Esophagus squamous epithelium (tissue), 5 donors: ENCODE measurements around the gene KDELR3. TPM values are rescaled to one million over a fixed set of nuclear protein-coding genes. Genes with fewer than 3 reads are reported as not detected.

Experiments
- DNase-seq: peaks from one replicate; lab custom pipeline; 2025; lab: John Stamatoyannopoulos, UW
- H3K27ac ChIP-seq, 4 donors: fragments of 200-600 bp; sonication (generic); one replicate each; pipeline ENCODE4 v1.5.1; 2016 to 2019; ENCODE audit warnings: mild to moderate bottlenecking in 1 of 4
- H3K27me3 ChIP-seq, 4 donors: fragments of 200-600 bp; sonication (generic); 1 replicate in 3 of 4; 2 replicates in 1 of 4; pipeline versions ENCODE4 v1.5.1 to v1.6.0; 2017 to 2021; ENCODE audit warnings: antibody characterized with exemption in 1 of 4
- H3K36me3 ChIP-seq, 3 donors: fragments of 200-600 bp; sonication (generic); one replicate each; pipeline ENCODE4 v1.5.1; 2016 to 2019
- H3K4me1 ChIP-seq, 3 donors: fragments of 200-600 bp; sonication (generic); one replicate each; pipeline ENCODE4 v1.5.1; 2017 to 2019
- H3K4me3 ChIP-seq, 4 donors: fragments of 200-600 bp; sonication (generic); 1 replicate in 3 of 4; 2 replicates in 1 of 4; pipeline ENCODE4 v1.5.1; 2016 to 2019; ENCODE audit warnings: mild to moderate bottlenecking in 2 of 4, moderate library complexity in 1 of 4
- H3K9me3 ChIP-seq, 3 donors: fragments of 200-600 bp; sonication (generic); one replicate each; pipeline ENCODE4 v1.5.1; 2016 to 2019
- POLR2A ChIP-seq, 4 donors: fragments of 450-650 bp; IDR thresholded peaks; one replicate each; pipeline ENCODE4 v1.6.1; 2017; ENCODE audit warnings: antibody characterized with exemption in 4 of 4, mild to moderate bottlenecking in 4 of 4, moderate library complexity in 3 of 4
- WGBS, 2 donors: methylation state at CpG; one replicate each; pipeline ENCODE4 v1.1.5; 2018; 5-methylcytosine and 5-hydroxymethylcytosine counted together
- intact Hi-C: fragments of 100-400 bp; cut with DNase I; formaldehyde crosslinking; loops from one replicate; pipeline ENCODE4 v1.15.0; 2022
- total RNA-seq, 4 donors: library from RNA; depleted of rRNA; stranded (reverse); fragments of >200 nt; gene quantifications; one replicate each; pipeline ENCODE4 v1.1.0, GENCODE V29; 2016
- TF ChIP-seq, protein P1 (sequence below), 6 experiments: fragments of 450-650 bp in 4 of 6; fragments of 200-600 bp in 2 of 6; sonication (generic) in 2 of 6; IDR thresholded peaks; one replicate each; pipeline ENCODE4 v1.5.1; 2016 to 2019; ENCODE audit warnings: antibody characterized with exemption in 6 of 6, mild to moderate bottlenecking in 4 of 6, moderate library complexity in 4 of 6
- donor health status: DM: yes; HTN: yes; CAD: no.

The KDELR3 gene
- total RNA-seq, 4 donors from 2014 or later: 1.1 to 9.6 (median 1.9) TPM

DNA sequence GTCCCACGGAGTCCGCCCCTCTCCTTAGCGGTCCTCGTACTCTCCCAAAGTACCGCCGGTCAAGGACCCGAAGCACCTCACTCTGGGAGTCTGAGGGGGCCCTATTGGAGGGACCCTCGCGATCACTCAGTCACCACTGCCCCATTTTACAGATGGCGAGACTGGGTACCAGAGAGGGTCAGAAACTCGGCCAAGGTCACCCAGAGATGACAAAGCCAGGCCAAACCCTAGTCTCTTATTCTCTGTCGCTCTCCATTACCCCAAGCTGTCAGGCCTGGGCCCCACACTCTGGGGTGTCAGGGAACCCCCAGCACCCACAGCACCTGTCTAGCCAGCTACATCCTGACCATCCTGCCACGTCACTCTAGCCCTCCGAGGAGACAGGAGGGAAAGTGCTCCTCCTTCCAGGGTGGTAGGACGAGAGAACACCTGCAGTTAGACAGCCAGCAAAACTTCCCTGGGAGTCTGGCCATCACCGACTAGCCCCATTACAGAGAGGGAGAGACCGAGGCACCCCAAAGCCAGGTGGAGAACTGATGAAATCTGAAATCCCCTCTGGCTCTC lies 11.5 kb upstream of the KDELR3 start:
- Histone ChIP-seq H3K27ac (no peak overlapping the region), H3K27me3 (peaks cover 9 to 100% (median 13%) of the 10 kb centered on the region in 4 donors), H3K4me1 (peaks cover 3 to 30% (median 20%) of the 10 kb centered on the region in 3 donors), H3K9me3 (no peaks in the 10 kb centered on the region), H3K4me3 (peak overlapping the region in 2 of 4 donors; percentile 50 to 67), H3K36me3 (no peaks in the 10 kb centered on the region)
- DNase-seq: no peak
- 54 to 82% methylated on average over 3 to 4 of the region's 17 CpGs for WGBS, 2 donors
- TF ChIP-seq, protein P1, sequence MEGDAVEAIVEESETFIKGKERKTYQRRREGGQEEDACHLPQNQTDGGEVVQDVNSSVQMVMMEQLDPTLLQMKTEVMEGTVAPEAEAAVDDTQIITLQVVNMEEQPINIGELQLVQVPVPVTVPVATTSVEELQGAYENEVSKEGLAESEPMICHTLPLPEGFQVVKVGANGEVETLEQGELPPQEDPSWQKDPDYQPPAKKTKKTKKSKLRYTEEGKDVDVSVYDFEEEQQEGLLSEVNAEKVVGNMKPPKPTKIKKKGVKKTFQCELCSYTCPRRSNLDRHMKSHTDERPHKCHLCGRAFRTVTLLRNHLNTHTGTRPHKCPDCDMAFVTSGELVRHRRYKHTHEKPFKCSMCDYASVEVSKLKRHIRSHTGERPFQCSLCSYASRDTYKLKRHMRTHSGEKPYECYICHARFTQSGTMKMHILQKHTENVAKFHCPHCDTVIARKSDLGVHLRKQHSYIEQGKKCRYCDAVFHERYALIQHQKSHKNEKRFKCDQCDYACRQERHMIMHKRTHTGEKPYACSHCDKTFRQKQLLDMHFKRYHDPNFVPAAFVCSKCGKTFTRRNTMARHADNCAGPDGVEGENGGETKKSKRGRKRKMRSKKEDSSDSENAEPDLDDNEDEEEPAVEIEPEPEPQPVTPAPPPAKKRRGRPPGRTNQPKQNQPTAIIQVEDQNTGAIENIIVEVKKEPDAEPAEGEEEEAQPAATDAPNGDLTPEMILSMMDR (IDR thresholded peaks at IDR 0.05): no peak
- no peak for TF ChIP-seq POLR2A (IDR thresholded peaks at IDR 0.05)
- intact Hi-C loops: no loop called here

GRCh38 chr22:38456841-38457699 lies 10.8 kb upstream of the KDELR3 start:
- 73 to 79% methylated on average over 14 of the region's 14 CpGs for WGBS, 2 donors
- Histone ChIP-seq H3K27me3 (peaks cover 9 to 100% (median 13%) of the 10 kb centered on the region in 4 donors), H3K36me3 (no peaks in the 10 kb centered on the region), H3K4me3 (no peak overlapping the region), H3K27ac (no peak overlapping the region), H3K4me1 (peaks cover 8 to 37% (median 20%) of the 10 kb centered on the region in 3 donors), H3K9me3 (no peaks in the 10 kb centered on the region)
- TF ChIP-seq POLR2A (IDR thresholded peaks at IDR 0.05): no peak
- intact Hi-C loops: no loop called here
- no peak for DNase-seq

DNA sequence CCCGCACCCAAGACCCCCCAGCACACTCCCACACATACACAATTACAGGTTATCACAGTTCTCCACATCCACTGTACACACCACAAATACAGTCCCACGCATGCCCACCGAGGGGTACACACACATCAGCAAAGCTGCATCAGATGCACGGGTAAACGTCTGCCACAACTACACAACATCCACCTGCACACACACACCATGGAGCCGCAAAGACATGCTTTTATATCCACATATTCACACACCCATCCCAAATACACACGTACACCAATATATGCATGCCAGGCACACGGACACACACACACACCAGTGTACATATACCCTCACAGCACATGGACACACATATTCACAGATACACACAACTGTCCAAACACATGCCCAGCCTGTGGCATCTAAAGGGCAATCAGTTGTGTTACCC lies 7.5 kb upstream of the KDELR3 start:
- no peak overlapping the region for H3K27ac ChIP-seq
- no peak overlapping the region for H3K4me3 ChIP-seq
- 40 to 47% methylated on average over 4 to 7 of the region's 8 CpGs for WGBS, 2 donors
- peaks cover 0 to 93% (median 5%) of the 10 kb centered on the region in 4 donors for H3K27me3 ChIP-seq
- no peaks in the 10 kb centered on the region for H3K9me3 ChIP-seq
- TF ChIP-seq, protein P1 (IDR thresholded peaks at IDR 0.05): no peak
- TF ChIP-seq POLR2A (IDR thresholded peaks at IDR 0.05): no peak
- DNase-seq: no peak
- intact Hi-C loops: no loop called here
- H3K4me1 ChIP-seq: peaks cover 5 to 19% (median 8%) of the 10 kb centered on the region in 3 donors
- H3K36me3 ChIP-seq: no peaks in the 10 kb centered on the region

GRCh38 chr22:38461057-38461413 lies 6.9 kb upstream of the KDELR3 start:
- TF ChIP-seq, protein P1 (IDR thresholded peaks at IDR 0.05): no peak
- TF ChIP-seq POLR2A (IDR thresholded peaks at IDR 0.05): no peak
- Histone ChIP-seq H3K4me3 (peak overlapping the region in 2 of 4 donors; percentile 2 to 9), H3K27ac (no peak overlapping the region), H3K9me3 (no peaks in the 10 kb centered on the region), H3K36me3 (no peaks in the 10 kb centered on the region), H3K4me1 (peaks cover 2 to 13% (median 5%) of the 10 kb centered on the region in 3 donors), H3K27me3 (peaks cover 0 to 93% (median 5%) of the 10 kb centered on the region in 4 donors)
- intact Hi-C loops: no loop called here
- DNase-seq: no peak
- 39 to 43% methylated on average over 7 to 9 of the region's 9 CpGs for WGBS, 2 donors

- 2 to 22% methylated on average over 9 to 25 of the region's 51 CpGs for WGBS, 2 donors
- no peak for DNase-seq
- Histone ChIP-seq H3K4me1 (peaks cover 0 to 10% (median 5%) of the 10 kb centered on the region in 3 donors), H3K9me3 (no peaks in the 10 kb centered on the region), H3K27ac (no peak overlapping the region), H3K4me3 (peak overlapping the region in 3 of 4 donors; percentile 0 to 9 (median 2)), H3K27me3 (peaks cover 0 to 93% (median 3%) of the 10 kb centered on the region in 4 donors), H3K36me3 (no peaks in the 10 kb centered on the region)
- intact Hi-C loops: no loop called here
- TF ChIP-seq, protein P1 (IDR thresholded peaks at IDR 0.05): peak in 1 of 6 experiments; percentile 11
- no peak for TF ChIP-seq POLR2A (IDR thresholded peaks at IDR 0.05)
Measured at GRCh38 chr22:38461414-38462081, 6.3 kb upstream of the KDELR3 start.
